Neural cell (in vitro differentiated cells): ENCODE data around the gene PELI2. TPM values are rescaled to one million over a fixed set of nuclear protein-coding genes. Genes with fewer than 3 reads are reported as not detected.

ENCODE experiments used
- H2AFZ ChIP-seq: fragments of 200-600, 300-800 bp; sonication (generic), shearing (Covaris generic); 2 replicates; pipeline ENCODE4 v1.6.0; 2014; ENCODE audit warnings: low read depth, mild to moderate bottlenecking, antibody characterized with exemption, low read length, moderate library complexity
- H3F3A ChIP-seq: fragments of 200-600 bp; shearing (Covaris generic); 2 replicates; pipeline ENCODE4 v1.6.1; 2016; ENCODE audit warnings: mild to moderate bottlenecking, moderate library complexity, mixed read lengths, antibody characterized with exemption, low read length; ENCODE audit not compliant: insufficient read depth, poor library complexity, severe bottlenecking
- H3K27ac ChIP-seq: fragments of 200-600, 300-800 bp; sonication (generic), shearing (Covaris generic); 2 replicates; pipeline ENCODE4 v1.5.1; 2014; ENCODE audit warnings: mild to moderate bottlenecking, low read length, moderate library complexity
- H3K27me3 ChIP-seq: fragments of 300-800, 200-600 bp; sonication (generic), shearing (Covaris generic); 2 replicates; pipeline ENCODE4 v1.6.0; 2014; ENCODE audit warnings: mild to moderate bottlenecking, low read depth, low read length, moderate library complexity; ENCODE audit not compliant: insufficient read depth
- H3K36me3 ChIP-seq: fragments of 300-800, 200-600 bp; sonication (generic), shearing (Covaris generic); 2 replicates; pipeline ENCODE4 v1.5.1; 2014; ENCODE audit warnings: mild to moderate bottlenecking, antibody characterized with exemption, low read length, moderate library complexity; ENCODE audit not compliant: insufficient read depth
- H3K4me2 ChIP-seq: fragments of 300-800, 200-600 bp; sonication (generic), shearing (Covaris generic); 2 replicates; pipeline ENCODE4 v1.6.0; 2014; ENCODE audit warnings: mild to moderate bottlenecking, low read length
- H3K4me3 ChIP-seq: fragments of 300-800, 200-600 bp; sonication (generic), shearing (Covaris generic); 2 replicates; pipeline ENCODE4 v1.5.1; 2014; ENCODE audit warnings: mild to moderate bottlenecking, low read length, moderate library complexity
- H3K79me2 ChIP-seq: fragments of 200-600 bp; shearing (Covaris generic); replicated peaks from 2 replicates; pipeline ENCODE4 v1.6.0; 2014; ENCODE audit warnings: mild to moderate bottlenecking, low read length, moderate library complexity; ENCODE audit not compliant: insufficient read depth
- H3K9ac ChIP-seq: fragments of 300-800, 200-600 bp; sonication (generic), shearing (Covaris generic); 2 replicates; pipeline ENCODE4 v1.6.1; 2016; ENCODE audit warnings: mild to moderate bottlenecking, low read length, mixed read lengths
- H3K9me2 ChIP-seq: fragments of 200-600 bp; shearing (Covaris generic); 2 replicates; pipeline ENCODE4 v1.6.1; 2016; ENCODE audit warnings: mild to moderate bottlenecking, low read length, mixed read lengths; ENCODE audit not compliant: insufficient read depth
- H3K9me3 ChIP-seq: fragments of 200-600, 300-800 bp; sonication (generic), shearing (Covaris generic); 2 replicates; pipeline ENCODE4 v1.6.1; 2016; ENCODE audit warnings: mild to moderate bottlenecking, mixed run types, low read length, moderate library complexity, mixed read lengths
- H4K20me1 ChIP-seq: fragments of 200-600 bp; shearing (Covaris generic); 2 replicates; pipeline ENCODE4 v1.6.1; 2016; ENCODE audit warnings: mild to moderate bottlenecking, mixed run types; ENCODE audit not compliant: insufficient read depth
- CTCF ChIP-seq: fragments of 450-650 bp; IDR thresholded peaks from 2 replicates; pipeline ENCODE4 v1.5.1; 2014; ENCODE audit warnings: antibody characterized with exemption, mild to moderate bottlenecking, moderate library complexity; ENCODE audit not compliant: poor library complexity, severe bottlenecking
- EP300 ChIP-seq: fragments of 450-650 bp; conservative IDR thresholded peaks from 2 replicates; pipeline ENCODE4 v1.6.1; 2014; ENCODE audit warnings: antibody characterized with exemption, mild to moderate bottlenecking, moderate library complexity; ENCODE audit not compliant: poor library complexity, severe bottlenecking
- EZH2 ChIP-seq: fragments of 200-600, 300-800 bp; shearing (Covaris generic), sonication (generic); IDR thresholded peaks from 2 replicates; pipeline ENCODE4 v1.6.1; 2014; ENCODE audit warnings: antibody characterized with exemption, low read length, borderline replicate concordance, mild to moderate bottlenecking; ENCODE audit not compliant: insufficient read depth, poor library complexity, severe bottlenecking
- MXI1 ChIP-seq: fragments of 450-650 bp; conservative IDR thresholded peaks from 2 replicates; pipeline ENCODE4 v1.6.1; 2014; ENCODE audit warnings: antibody characterized with exemption, mild to moderate bottlenecking; ENCODE audit not compliant: poor library complexity, severe bottlenecking
- POLR2AphosphoS5 ChIP-seq: IDR thresholded peaks from 2 replicates; pipeline ENCODE4 v1.6.1; 2012
- RAD21 ChIP-seq: fragments of 450-650 bp; conservative IDR thresholded peaks from 2 replicates; pipeline ENCODE4 v1.6.1; 2014; ENCODE audit warnings: antibody characterized with exemption, mild to moderate bottlenecking, moderate library complexity
- SMC3 ChIP-seq: fragments of 450-650 bp; conservative IDR thresholded peaks from 2 replicates; pipeline ENCODE4 v1.6.1; 2014; ENCODE audit warnings: antibody characterized with exemption, mild to moderate bottlenecking, moderate library complexity; ENCODE audit not compliant: poor library complexity
- TAF1 ChIP-seq: IDR thresholded peaks from 2 replicates; pipeline ENCODE4 v1.6.1; 2012; ENCODE audit warnings: low read depth
- polyA plus RNA-seq: library from polyadenylated mRNA; depleted of rRNA; stranded (reverse); fragments of >200 nt; gene quantifications from 2 replicates; pipeline ENCODE4 v1.2.3, GENCODE V29; 2014
- TF ChIP-seq, protein P1 (sequence below): IDR thresholded peaks from 2 replicates; pipeline ENCODE4 v1.6.1; 2012; ENCODE audit warnings: borderline replicate concordance

The PELI2 gene
- polyA plus RNA-seq, 1 donor from 2014 or later: 5.3 TPM

GRCh38 chr14:56100556-56100955 lies 17.7 kb upstream of the PELI2 start:
- Histone ChIP-seq H3K36me3 (no peaks in the 10 kb centered on the region), H3K4me3 (no peak overlapping the region), H3K27ac (no peak overlapping the region), H3K9ac (no peak overlapping the region), H3K4me2 (no peak overlapping the region), H4K20me1 (no peaks in the 10 kb centered on the region), H3K27me3 (peaks cover 17% of the 10 kb centered on the region), H3K9me3 (no peaks in the 10 kb centered on the region), H3F3A (no peaks in the 10 kb centered on the region), H3K79me2 (no peaks in the 10 kb centered on the region), H2AFZ (no peak overlapping the region), H3K9me2 (no peaks in the 10 kb centered on the region)
- no peak for TF ChIP-seq TAF1

DNA sequence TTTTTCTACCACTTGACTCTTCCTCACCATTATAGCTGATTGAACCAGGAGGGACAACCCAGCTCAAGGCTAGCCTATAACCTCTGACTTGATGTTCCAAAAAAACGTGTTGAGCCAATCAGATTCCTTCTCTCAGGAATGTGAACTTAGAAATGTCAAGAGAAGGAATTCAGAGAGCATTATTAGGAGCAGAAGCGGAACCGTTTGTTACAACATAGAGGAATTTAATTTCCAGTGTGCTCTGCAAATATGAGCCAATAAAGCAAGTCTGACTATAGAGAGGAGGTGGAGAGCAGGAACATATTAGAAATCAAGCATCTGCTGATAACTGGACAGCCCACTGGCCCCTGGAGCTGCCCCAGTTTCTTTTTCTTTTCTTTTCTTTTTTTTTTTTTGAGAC lies 15.3 kb upstream of the PELI2 start:
- Histone ChIP-seq H3K9me2 (no peaks in the 10 kb centered on the region), H3K79me2 (no peaks in the 10 kb centered on the region), H3K4me3 (no peak overlapping the region), H2AFZ (no peak overlapping the region), H3K4me2 (no peak overlapping the region), H4K20me1 (no peaks in the 10 kb centered on the region), H3K36me3 (no peaks in the 10 kb centered on the region), H3K27ac (no peak overlapping the region), H3K9ac (no peak overlapping the region), H3F3A (no peaks in the 10 kb centered on the region), H3K27me3 (peaks cover 13% of the 10 kb centered on the region), H3K9me3 (no peaks in the 10 kb centered on the region)
- no peak for TF ChIP-seq EZH2

- no peak for TF ChIP-seq EP300
- TF ChIP-seq CTCF: no peak
- no peak for TF ChIP-seq TAF1
- no peak for TF ChIP-seq EZH2
- TF ChIP-seq RAD21: no peak
- TF ChIP-seq MXI1: no peak
- TF ChIP-seq POLR2AphosphoS5: no peak
- TF ChIP-seq, protein P1, sequence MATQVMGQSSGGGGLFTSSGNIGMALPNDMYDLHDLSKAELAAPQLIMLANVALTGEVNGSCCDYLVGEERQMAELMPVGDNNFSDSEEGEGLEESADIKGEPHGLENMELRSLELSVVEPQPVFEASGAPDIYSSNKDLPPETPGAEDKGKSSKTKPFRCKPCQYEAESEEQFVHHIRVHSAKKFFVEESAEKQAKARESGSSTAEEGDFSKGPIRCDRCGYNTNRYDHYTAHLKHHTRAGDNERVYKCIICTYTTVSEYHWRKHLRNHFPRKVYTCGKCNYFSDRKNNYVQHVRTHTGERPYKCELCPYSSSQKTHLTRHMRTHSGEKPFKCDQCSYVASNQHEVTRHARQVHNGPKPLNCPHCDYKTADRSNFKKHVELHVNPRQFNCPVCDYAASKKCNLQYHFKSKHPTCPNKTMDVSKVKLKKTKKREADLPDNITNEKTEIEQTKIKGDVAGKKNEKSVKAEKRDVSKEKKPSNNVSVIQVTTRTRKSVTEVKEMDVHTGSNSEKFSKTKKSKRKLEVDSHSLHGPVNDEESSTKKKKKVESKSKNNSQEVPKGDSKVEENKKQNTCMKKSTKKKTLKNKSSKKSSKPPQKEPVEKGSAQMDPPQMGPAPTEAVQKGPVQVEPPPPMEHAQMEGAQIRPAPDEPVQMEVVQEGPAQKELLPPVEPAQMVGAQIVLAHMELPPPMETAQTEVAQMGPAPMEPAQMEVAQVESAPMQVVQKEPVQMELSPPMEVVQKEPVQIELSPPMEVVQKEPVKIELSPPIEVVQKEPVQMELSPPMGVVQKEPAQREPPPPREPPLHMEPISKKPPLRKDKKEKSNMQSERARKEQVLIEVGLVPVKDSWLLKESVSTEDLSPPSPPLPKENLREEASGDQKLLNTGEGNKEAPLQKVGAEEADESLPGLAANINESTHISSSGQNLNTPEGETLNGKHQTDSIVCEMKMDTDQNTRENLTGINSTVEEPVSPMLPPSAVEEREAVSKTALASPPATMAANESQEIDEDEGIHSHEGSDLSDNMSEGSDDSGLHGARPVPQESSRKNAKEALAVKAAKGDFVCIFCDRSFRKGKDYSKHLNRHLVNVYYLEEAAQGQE: no peak
- TF ChIP-seq SMC3: no peak
- Histone ChIP-seq H3F3A (no peaks in the 10 kb centered on the region), H3K4me3 (no peak overlapping the region)
Observed at GRCh38 chr14:56107615-56108014, 10.6 kb upstream of the PELI2 start.

More at GRCh38 chr14:56107615-56108014, 10.6 kb upstream of the PELI2 start:
- Histone ChIP-seq H3K9ac (no peak overlapping the region), H3K79me2 (no peaks in the 10 kb centered on the region), H4K20me1 (no peaks in the 10 kb centered on the region), H2AFZ (no peak overlapping the region), H3K9me3 (no peaks in the 10 kb centered on the region), H3K27ac (no peak overlapping the region), H3K36me3 (no peaks in the 10 kb centered on the region), H3K27me3 (no peaks in the 10 kb centered on the region), H3K9me2 (no peaks in the 10 kb centered on the region), H3K4me2 (no peak overlapping the region)
